ENCODE measurements around the gene PML.

DNA sequence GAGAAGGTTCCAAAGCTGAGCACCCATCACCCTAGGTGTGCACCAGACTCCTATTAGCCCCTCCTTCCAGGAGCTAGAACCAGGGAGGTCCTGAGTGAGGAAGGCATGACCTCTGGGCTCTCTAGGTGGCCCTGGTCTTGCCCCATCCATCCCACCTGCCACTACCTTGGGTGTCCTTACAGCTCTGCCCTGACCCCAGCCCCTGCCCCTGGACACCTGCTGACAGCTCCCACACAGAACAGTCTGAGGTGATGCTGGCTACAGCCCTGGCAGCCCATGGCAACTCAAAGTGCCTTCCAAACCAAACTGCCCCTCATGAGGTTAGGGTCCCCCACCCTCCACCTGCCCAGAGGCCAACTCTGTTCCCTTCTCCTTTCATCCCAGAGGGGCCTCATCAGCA, 50.7 kb downstream of the PML start:
- TF ChIP-seq CTCF (conservative IDR thresholded peaks at IDR 0.05), result no peak
- TF ChIP-seq EZH2 (IDR thresholded peaks at IDR 0.05; ENCODE audit: low read depth), result no peak

All from PC-9 (cell line).